HepG2 (cell line): Measurements from ENCODE around the gene MEA1. TPM values are rescaled to one million over a fixed set of nuclear protein-coding genes. Genes with fewer than 3 reads are reported as not detected.

ENCODE experiments used
- ARHGAP35 ChIP-seq: sonication (generic); formaldehyde crosslinking; IDR thresholded peaks from 2 replicates; pipeline ENCODE4 v1.9.0; 2022; ENCODE audit warnings: mild to moderate bottlenecking, inconsistent platforms, moderate library complexity, missing genetic modification reagents, borderline replicate concordance
- KDM5B ChIP-seq: sonication (generic); formaldehyde crosslinking; IDR thresholded peaks from 2 replicates; pipeline ENCODE4 v1.4.0; 2020; ENCODE audit warnings: missing genetic modification reagents, mild to moderate bottlenecking, borderline replicate concordance
- PHF21A ChIP-seq: sonication (generic); formaldehyde crosslinking; IDR thresholded peaks from 2 replicates; pipeline ENCODE4 v1.5.0; 2020; ENCODE audit warnings: mild to moderate bottlenecking, missing genetic modification reagents
- ZIK1 ChIP-seq: sonication (generic); formaldehyde crosslinking; IDR thresholded peaks from 2 replicates; pipeline ENCODE4 v1.5.0; 2020; ENCODE audit warnings: mild to moderate bottlenecking, low read depth, missing genetic modification reagents, borderline replicate concordance
- ZNF225 ChIP-seq: sonication (generic); formaldehyde crosslinking; IDR thresholded peaks from 2 replicates; pipeline ENCODE4 v1.4.0; 2020; ENCODE audit warnings: mild to moderate bottlenecking, missing genetic modification reagents
- ZNF296 ChIP-seq: sonication (generic); formaldehyde crosslinking; conservative IDR thresholded peaks from 2 replicates; pipeline ENCODE4 v1.5.0; 2020; ENCODE audit warnings: mild to moderate bottlenecking, missing genetic modification reagents
- polyA plus RNA-seq, 8 experiments: library from polyadenylated mRNA; depleted of rRNA in 3 of 8; stranded (reverse) in 7 of 8; unstranded in 1 of 8; fragments of >200 nt; fragmentation: Illumina TruSeq in 4 of 8; extraction: Trizol in 4 of 8; gene quantifications; 2 replicates each; pipeline versions ENCODE4 v1.2.1 to v1.2.3, GENCODE V29; 2011 to 2016; ENCODE audit warnings: low read depth in 4 of 8, missing spikeins in 1 of 8, mixed read lengths in 1 of 8; ENCODE audit not compliant: insufficient read depth in 1 of 8
- total RNA-seq, 5 experiments: library from RNA; depleted of rRNA; stranded (reverse); fragments of >200 nt; fragmentation: Illumina TruSeq; extraction: Trizol; gene quantifications; 2 replicates each; pipeline ENCODE4 v1.2.3, GENCODE V29; 2016; ENCODE audit warnings: low read depth in 1 of 5
- TF ChIP-seq, protein P1 (sequence below): sonication (generic); formaldehyde crosslinking; IDR thresholded peaks from 2 replicates; pipeline ENCODE4 v1.5.0; 2020; ENCODE audit warnings: mild to moderate bottlenecking, missing genetic modification reagents
- TF ChIP-seq, protein P2 (sequence below): sonication (generic); formaldehyde crosslinking; IDR thresholded peaks from 2 replicates; pipeline ENCODE4 v1.8.0; 2022; ENCODE audit warnings: mild to moderate bottlenecking, missing genetic modification reagents; ENCODE audit not compliant: insufficient replicate concordance
- TF ChIP-seq, protein P3 (sequence below): IDR thresholded peaks from 2 replicates; pipeline ENCODE4 v1.6.1; 2018; ENCODE audit warnings: missing genetic modification reagents, mild to moderate bottlenecking, missing compliant biosample characterization
- TF ChIP-seq, protein P4 (sequence below): sonication (generic); formaldehyde crosslinking; IDR thresholded peaks from 2 replicates; pipeline ENCODE4 v1.5.0; 2020; ENCODE audit warnings: mild to moderate bottlenecking, missing genetic modification reagents, moderate library complexity

The MEA1 gene
- total and polyA plus RNA-seq, 2 of the 13 experiments (the other 11 are each of a cell fraction or from before 2014, with no cell fraction given) = 75.6 to 86.2 TPM

DNA sequence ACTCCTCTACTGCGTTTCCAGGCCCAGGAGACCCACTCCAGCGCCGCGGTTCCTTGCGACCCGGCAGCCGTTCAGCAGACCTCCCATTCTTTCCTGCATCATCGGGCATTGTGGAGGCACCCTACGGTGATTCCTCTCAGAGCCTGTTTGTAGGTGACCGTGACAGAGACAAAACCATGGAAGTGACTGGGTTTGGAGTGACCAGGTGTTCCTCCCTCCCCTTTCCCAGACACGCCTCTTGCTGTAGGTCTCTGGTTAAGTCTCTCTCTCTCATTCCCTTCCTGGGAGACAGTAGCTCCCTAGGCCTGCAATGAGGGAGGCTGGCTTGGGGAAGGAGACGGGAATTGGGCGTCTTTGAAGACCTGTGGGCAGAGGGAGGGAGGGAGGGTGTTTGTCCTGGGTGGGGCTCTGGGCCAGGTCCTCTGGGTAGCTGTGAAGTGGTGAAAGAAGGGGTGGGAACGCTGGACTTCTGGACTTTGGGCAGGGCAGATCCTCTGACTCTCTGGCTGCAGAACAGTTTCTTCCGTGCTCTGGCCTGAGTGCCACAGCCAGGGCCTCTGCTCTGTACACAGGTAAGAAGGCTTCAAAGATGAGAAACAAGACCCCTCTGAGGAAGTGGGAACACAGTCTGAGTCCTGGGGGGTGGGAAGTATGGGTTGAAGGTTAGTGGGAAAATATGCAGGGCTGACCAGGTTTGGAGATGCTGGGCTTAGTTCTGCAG, 46.4 kb upstream of the MEA1 start (continued):
- TF ChIP-seq, protein P1, sequence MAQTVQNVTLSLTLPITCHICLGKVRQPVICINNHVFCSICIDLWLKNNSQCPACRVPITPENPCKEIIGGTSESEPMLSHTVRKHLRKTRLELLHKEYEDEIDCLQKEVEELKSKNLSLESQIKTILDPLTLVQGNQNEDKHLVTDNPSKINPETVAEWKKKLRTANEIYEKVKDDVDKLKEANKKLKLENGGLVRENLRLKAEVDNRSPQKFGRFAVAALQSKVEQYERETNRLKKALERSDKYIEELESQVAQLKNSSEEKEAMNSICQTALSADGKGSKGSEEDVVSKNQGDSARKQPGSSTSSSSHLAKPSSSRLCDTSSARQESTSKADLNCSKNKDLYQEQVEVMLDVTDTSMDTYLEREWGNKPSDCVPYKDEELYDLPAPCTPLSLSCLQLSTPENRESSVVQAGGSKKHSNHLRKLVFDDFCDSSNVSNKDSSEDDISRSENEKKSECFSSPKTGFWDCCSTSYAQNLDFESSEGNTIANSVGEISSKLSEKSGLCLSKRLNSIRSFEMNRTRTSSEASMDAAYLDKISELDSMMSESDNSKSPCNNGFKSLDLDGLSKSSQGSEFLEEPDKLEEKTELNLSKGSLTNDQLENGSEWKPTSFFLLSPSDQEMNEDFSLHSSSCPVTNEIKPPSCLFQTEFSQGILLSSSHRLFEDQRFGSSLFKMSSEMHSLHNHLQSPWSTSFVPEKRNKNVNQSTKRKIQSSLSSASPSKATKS = no peak
- TF ChIP-seq, protein P2, sequence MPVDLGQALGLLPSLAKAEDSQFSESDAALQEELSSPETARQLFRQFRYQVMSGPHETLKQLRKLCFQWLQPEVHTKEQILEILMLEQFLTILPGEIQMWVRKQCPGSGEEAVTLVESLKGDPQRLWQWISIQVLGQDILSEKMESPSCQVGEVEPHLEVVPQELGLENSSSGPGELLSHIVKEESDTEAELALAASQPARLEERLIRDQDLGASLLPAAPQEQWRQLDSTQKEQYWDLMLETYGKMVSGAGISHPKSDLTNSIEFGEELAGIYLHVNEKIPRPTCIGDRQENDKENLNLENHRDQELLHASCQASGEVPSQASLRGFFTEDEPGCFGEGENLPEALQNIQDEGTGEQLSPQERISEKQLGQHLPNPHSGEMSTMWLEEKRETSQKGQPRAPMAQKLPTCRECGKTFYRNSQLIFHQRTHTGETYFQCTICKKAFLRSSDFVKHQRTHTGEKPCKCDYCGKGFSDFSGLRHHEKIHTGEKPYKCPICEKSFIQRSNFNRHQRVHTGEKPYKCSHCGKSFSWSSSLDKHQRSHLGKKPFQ (CRISPR knock-in tag) = peak; percentile 65
- TF ChIP-seq KDM5B (CRISPR knock-in tag) = peak; percentile 26; the same call in 1 of the 2 replicates
- peak; percentile 79 for TF ChIP-seq ARHGAP35 (CRISPR knock-in tag)
- TF ChIP-seq, protein P3, sequence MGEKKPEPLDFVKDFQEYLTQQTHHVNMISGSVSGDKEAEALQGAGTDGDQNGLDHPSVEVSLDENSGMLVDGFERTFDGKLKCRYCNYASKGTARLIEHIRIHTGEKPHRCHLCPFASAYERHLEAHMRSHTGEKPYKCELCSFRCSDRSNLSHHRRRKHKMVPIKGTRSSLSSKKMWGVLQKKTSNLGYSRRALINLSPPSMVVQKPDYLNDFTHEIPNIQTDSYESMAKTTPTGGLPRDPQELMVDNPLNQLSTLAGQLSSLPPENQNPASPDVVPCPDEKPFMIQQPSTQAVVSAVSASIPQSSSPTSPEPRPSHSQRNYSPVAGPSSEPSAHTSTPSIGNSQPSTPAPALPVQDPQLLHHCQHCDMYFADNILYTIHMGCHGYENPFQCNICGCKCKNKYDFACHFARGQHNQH (CRISPR knock-in tag) = peak; percentile 56; the same call in 1 of the 2 replicates
- peak; percentile 84 for TF ChIP-seq ZIK1 (CRISPR knock-in tag)
- peak; percentile 84 for TF ChIP-seq PHF21A (CRISPR knock-in tag)
- TF ChIP-seq, protein P4, sequence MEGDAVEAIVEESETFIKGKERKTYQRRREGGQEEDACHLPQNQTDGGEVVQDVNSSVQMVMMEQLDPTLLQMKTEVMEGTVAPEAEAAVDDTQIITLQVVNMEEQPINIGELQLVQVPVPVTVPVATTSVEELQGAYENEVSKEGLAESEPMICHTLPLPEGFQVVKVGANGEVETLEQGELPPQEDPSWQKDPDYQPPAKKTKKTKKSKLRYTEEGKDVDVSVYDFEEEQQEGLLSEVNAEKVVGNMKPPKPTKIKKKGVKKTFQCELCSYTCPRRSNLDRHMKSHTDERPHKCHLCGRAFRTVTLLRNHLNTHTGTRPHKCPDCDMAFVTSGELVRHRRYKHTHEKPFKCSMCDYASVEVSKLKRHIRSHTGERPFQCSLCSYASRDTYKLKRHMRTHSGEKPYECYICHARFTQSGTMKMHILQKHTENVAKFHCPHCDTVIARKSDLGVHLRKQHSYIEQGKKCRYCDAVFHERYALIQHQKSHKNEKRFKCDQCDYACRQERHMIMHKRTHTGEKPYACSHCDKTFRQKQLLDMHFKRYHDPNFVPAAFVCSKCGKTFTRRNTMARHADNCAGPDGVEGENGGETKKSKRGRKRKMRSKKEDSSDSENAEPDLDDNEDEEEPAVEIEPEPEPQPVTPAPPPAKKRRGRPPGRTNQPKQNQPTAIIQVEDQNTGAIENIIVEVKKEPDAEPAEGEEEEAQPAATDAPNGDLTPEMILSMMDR (CRISPR knock-in tag) = 0 out of 2 replicates have a peak, but pooled peaks have one; percentile 2
- TF ChIP-seq ZNF296 (CRISPR knock-in tag) = peak; percentile 77; the same call in 1 of the 2 replicates
- peak; percentile 64; the same call in 1 of the 2 replicates for TF ChIP-seq ZNF225 (CRISPR knock-in tag)
